ENCODE data around the gene MARCKS. TPM values are rescaled to one million over a fixed set of nuclear protein-coding genes. Genes with fewer than 3 reads are reported as not detected.

The MARCKS gene
- 10.6 to 33.9 TPM (median 30.4 TPM) in 5 replicates for total RNA-seq (2022; extraction: Qiagen RNA extraction; ENCODE audit: low read depth)

DNA sequence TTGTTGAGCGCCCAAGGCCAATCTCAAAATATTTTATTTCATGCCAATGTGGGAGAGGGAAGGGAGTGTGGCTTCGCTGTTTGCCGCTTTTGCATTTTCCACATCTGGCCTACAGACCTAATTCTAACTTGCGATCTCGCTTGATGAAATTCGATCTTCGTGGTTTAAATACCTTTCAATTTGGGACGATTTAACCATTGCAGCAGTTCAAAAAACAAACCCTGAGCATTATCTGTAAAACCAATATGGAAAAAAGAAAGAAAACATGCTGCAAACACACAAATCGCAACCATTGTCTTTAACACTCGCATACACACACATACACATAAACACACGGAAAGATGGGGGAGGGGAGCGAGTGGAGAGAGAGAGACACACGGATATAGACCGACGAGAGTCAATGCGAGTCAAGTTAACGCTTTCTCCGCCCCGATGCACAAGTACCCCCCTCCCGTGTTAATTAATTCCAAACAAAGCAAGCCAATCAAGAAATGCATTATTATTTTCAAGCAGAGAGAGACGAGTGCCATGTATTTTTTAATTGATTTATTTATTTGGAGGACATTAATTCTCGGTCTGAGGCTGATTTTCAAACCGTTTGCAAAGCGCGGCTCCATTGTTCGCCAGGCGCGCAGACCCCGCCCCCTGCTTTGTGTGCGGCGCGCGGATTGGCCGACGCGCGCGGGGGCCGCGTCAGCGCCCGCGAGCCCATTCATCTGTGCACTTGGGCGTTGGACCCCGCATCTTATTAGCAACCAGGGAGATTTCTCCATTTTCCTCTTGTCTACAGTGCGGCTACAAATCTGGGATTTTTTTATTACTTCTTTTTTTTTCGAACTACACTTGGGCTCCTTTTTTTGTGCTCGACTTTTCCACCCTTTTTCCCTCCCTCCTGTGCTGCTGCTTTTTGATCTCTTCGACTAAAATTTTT is at the start of gene MARCKS:
MARCKS (plus strand) TSS at position 721 of the 931 bp plus-strand sequence. CDS start 401 bp downstream, outside the sequence.

Other genes starting within 250 kb of the MARCKS start
- gene HDAC2, start 113.8 kb downstream of the MARCKS start, total RNA-seq (2022; extraction: Qiagen RNA extraction; ENCODE audit: low read depth), result 63.3 to 102 TPM (median 86.7 TPM) in 5 replicates

Measured in A549 treated with RU486 at 1 μM for 4 hours (cell line).